GM21529 (cell line): Measurements from ENCODE around the gene RNF175.

Experiments used
- ATAC-seq: cut with Tn5 transposase; IDR thresholded peaks from one replicate; pipeline ENCODE4 v1.9.1; 2021; ENCODE audit not compliant: unreplicated experiment

Gene RNF175

GRCh38 chr4:153750197-153750817 is 9.5 kb downstream of the RNF175 start:
- peak; percentile 90 for ATAC-seq

GRCh38 chr4:153748378-153748777 is 11.4 kb downstream of the RNF175 start:
- ATAC-seq = no peak

- no peak for ATAC-seq
Measured at GRCh38 chr4:153747406-153747955, 12.3 kb downstream of the RNF175 start.

- ATAC-seq = no peak
Measured at GRCh38 chr4:153745651-153746050, 14.2 kb downstream of the RNF175 start.

DNA sequence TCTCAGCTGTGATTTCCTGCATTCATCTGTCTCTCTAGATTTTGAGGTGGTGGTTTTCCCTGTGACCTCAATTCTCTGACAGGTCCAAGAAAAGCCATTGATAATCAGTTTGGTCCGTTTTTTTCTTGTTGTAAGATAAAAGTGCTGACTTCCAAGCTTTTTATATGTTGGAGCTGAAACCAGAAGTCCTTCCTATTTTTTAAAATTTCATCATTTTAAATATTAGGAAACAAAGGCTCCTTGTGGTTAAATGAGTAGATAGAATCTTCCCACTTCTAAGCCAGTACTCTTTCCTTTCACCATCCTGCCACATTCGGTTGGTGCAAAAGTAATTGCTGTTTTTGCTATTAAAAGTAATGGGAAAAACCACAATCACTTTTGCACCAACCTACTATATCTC is 18.3 kb downstream of the RNF175 start:
- no peak for ATAC-seq

DNA sequence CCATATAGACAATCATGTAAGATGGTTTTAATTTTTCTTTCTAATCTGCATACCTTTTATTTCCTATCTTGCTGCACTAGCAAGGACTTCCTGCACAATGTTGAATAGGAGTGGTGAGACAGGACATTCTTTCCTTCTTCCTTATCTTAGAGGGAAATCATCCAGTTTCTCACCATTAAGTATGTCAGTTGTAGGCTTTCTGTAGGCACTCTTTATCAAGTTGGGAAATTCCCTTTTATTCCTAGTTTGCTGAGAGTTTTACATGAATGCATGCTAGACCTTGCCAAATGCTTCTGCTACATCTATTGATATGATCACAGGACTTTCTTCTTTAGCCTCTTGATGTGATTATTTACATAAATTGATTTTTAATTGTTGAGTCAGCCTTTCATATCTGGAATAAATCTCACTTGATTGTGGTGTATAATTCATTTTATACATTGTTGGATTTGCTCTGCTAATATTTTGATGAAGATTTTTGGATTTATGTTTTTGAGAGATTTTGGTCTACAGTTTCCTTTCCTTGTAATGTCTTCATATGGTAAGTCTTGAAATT is 23.8 kb downstream of the RNF175 start:
- ATAC-seq = no peak

- no peak for ATAC-seq
Measured at GRCh38 chr4:153733751-153734448, 25.9 kb downstream of the RNF175 start.

- ATAC-seq = no peak
Measured at GRCh38 chr4:153731239-153731638, 28.6 kb downstream of the RNF175 start.

DNA sequence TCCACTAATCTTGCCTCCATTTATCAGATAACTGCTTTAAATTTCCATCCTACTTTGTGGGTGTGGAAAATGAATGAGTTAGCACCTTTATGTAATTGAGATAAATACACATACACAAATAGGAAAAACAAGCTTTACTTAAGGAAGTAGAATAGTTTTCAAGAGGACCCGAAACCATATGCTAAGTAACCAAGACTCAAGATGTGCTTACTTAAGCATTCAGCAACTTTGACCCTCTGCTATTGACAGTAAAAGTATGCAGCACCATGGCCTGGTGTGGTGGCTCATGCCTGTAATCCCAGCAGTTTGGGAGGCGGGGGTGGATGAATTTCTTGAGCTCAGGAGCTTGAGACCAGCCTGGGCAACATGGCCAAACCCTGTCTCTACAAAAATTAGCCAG is 29.9 kb downstream of the RNF175 start:
- no peak for ATAC-seq

DNA sequence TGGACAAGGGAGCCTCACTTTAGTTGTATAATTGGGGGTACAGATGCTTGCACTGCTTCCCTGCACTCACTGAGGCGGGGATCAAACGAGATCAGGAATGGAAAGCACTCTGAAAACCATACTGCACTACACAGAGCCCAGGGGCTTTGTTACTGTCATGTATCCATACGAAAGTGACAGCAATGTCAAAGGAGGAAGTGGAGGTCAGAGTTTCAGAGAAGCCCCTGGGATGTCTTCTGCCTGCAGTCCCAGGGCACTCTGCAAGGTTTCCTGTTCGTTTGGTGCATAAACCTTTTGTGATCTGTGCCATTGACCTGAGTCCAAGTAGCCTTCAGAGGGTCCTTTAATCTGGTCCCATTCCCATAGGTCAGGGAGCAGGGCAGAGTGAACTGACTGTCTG is 31.2 kb downstream of the RNF175 start:
- ATAC-seq = no peak

DNA sequence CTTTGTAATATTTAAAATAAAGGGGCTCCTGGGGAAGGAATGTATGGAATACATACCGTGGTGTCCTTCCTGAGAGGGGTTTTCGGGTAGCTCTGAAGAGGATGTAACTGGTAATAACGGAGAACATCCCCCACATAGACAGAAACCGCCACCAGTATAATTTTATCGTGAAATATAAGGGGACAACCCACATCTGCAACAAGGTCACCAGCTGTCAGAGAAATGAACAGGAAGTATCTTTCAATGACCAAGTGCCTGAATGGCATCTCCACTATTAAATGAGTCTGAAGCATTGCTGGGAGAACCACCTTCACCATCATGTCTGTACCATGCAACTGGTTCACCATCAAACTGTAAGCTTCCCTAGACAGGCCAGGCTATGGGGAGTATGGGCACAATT is 31.7 kb downstream of the RNF175 start:
- ATAC-seq = no peak

GRCh38 chr4:153725831-153726154 is 34.0 kb downstream of the RNF175 start:
- ATAC-seq = no peak

- ATAC-seq = no peak
Measured at GRCh38 chr4:153725136-153725830, 34.5 kb downstream of the RNF175 start.

- no peak for ATAC-seq
Measured at GRCh38 chr4:153724606-153725005, 35.2 kb downstream of the RNF175 start.

DNA sequence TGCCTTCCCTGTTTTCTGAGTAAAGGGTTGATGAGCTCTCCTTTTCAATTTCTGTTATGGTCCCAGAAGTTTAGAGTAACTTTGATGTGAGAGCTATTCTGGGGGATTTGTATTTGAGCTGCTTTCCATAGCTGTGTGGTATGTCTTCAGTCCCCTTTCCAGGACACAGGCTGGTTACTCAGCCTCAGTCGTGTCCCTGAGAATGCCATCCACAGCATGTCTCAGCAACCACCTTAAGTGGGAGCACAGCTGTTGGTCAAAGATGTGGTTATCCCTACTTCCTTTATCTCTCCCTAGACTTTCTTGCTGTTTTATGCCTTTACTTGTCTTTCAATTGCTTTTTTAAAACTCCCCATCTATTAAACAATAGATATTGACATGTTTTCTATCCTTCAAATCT is 37.8 kb downstream of the RNF175 start:
- no peak for ATAC-seq

DNA sequence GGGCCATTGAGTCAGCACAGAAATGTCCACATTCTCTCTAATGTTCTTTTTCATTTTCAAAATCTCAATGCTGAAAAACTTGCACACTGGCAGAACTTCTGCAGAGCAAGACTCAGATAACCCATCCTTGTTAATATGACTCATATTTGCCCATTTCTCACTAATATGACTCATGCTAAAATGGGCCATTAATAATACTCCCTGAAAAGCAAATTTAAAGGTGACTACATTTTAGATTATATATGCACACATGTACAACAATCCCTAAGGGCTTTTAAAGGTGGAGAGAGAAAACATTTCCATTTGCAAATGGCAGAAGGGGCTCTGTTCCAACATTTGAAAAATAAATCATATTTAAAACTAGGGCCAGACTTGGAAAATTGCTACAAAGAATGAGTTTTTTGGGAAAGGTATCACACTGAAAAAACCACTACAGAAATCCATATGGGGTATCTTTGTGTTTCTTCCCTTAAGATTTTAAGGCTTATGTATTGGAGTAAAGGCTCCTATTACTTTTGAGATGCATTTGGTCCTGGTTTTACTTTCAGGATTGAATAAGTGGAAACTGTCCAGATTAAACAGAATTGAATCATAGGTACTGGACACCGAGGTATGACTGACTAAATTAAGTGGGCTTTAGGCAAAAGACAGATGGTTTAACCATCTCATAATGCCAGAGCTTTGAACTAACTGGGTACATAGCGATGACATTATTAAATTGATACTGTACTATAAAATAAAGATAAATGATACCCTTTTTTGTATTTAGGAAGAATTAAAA is 45.8 kb downstream of the RNF175 start:
- no peak for ATAC-seq

GRCh38 chr4:153710681-153711080 is 49.1 kb downstream of the RNF175 start:
- ATAC-seq = no peak

DNA sequence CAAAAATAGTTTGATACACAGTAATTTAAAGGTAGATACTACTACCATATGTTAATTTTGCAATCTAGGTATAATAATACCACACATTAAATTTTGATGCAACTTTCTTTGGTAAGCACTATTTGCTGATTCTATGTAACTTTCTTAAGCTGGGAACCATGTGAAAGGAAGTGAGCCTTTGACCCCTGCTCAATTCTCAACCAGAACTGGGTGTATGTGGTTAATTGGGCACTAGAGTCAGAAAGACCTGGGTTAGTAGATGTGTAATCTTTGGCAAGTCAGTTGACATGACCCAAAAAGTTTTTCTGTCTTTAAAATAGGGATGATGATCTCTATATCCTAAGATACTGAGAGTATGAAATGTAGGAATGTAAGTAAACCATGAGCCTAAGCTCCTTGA is 53.3 kb downstream of the RNF175 start:
- ATAC-seq = no peak

DNA sequence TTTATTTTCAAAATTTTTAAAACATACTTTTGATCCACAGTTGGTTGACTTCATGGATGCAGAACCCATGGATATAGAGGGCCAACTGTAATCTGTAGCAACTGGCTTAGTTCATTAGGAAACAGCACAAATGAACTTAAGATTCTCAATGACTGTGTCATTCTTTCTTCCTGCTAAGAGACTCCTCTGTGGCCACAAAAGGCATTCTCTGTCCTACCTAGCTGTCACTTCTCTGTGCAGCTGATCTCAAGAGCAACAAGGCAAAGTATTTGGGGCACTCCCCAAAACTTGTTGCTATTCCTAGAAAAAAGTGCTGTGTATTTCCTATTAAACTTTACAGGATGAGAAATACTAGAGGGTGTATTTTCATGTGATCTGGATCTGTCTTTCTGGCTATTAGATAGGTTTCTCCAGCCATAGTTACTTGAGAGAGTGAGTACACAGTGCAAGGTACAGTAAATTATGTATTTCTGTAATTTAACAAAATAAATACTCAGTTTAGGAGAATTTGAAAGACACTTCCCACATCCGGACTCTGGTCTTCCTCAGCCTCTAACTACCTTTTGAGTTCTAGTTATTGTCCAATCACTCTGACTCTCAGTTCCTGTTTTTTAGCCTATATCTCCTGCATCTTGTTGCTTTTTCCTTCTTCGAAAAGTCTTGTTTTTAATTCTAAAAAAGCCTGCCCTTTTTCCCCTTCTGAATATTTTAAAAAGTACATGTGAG is 53.9 kb downstream of the RNF175 start:
- ATAC-seq = peak; percentile 71

DNA sequence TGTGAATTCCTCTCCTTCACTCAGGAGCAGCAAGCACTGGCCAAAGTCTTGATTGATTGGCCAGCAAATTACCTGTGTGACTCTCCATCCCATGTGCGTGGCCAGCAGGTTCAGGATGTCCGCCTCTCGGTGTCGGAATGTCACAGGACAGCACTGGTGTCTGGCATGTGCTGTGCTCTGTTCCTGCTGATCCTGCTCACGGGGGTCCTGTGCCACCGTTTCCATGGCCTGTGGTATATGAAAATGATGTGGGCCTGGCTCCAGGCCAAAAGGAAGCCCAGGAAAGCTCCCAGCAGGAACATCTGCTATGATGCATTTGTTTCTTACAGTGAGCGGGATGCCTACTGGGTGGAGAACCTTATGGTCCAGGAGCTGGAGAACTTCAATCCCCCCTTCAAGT is 55.3 kb downstream of the RNF175 start:
- ATAC-seq = no peak
